Uterus (tissue), 4 donors: ENCODE data around the gene GPR34. TPM values are rescaled to one million over a fixed set of nuclear protein-coding genes. Genes with fewer than 3 reads are reported as not detected.
"Not testable (repeated sequence)": the region's sequence is repeated elsewhere in the genome, so short reads cannot be mapped to it uniquely, and the experiment has no call there.

Source experiments
- DNase-seq, 2 donors: peaks; one replicate each; pipeline ENCODE4 v3.0.0-alpha.2; 2019 to 2020
- H3K27ac ChIP-seq, 2 donors: fragments of 200-600 bp; sonication (generic); 1 replicate in 1 of 2; 2 replicates in 1 of 2; pipeline ENCODE4 v1.5.1; 2016 to 2018
- H3K27me3 ChIP-seq, 2 donors: fragments of 200-600 bp; sonication (generic); one replicate each; pipeline ENCODE4 v1.5.1; 2018 to 2019; ENCODE audit warnings: control low read depth in 1 of 2
- H3K36me3 ChIP-seq, 2 donors: fragments of 200-600 bp; sonication (generic); one replicate each; pipeline ENCODE4 v1.5.1; 2019; ENCODE audit warnings: control low read depth in 1 of 2
- H3K4me1 ChIP-seq, 2 donors: fragments of 200-600 bp; sonication (generic); one replicate each; pipeline ENCODE4 v1.5.1; 2018 to 2019; ENCODE audit warnings: control low read depth in 1 of 2
- H3K4me3 ChIP-seq, 2 donors: fragments of 200-600 bp; sonication (generic); 1 replicate in 1 of 2; 2 replicates in 1 of 2; pipeline ENCODE4 v1.5.1; 2018 to 2019; ENCODE audit warnings: mild to moderate bottlenecking in 1 of 2
- H3K9me3 ChIP-seq, 2 donors: fragments of 200-600 bp; sonication (generic); one replicate each; pipeline ENCODE4 v1.5.1; 2019; ENCODE audit warnings: control low read depth in 1 of 2
- POLR2A ChIP-seq, 2 donors: fragments of 450-650 bp; IDR thresholded peaks; one replicate each; pipeline ENCODE4 v1.6.1; 2016; ENCODE audit warnings: antibody characterized with exemption in 2 of 2, mild to moderate bottlenecking in 1 of 2, moderate library complexity in 1 of 2
- intact Hi-C: fragments of 100-400 bp; cut with DNase I; formaldehyde crosslinking; loops from one replicate; pipeline ENCODE4 v1.15.1; 2023; ENCODE audit warnings: low total_unique reads
- total RNA-seq, 4 donors: library from RNA; depleted of rRNA in 3 of 4; stranded (reverse); fragments of >200 nt in 3 of 4; gene quantifications; one replicate each; pipeline versions ENCODE4 v1.1.0 to v1.2.4, GENCODE V29; 2014 to 2023
- TF ChIP-seq, protein P1 (sequence below), 4 experiments: fragments of 200-600 bp in 2 of 4; fragments of 450-650 bp in 2 of 4; sonication (generic) in 2 of 4; IDR thresholded peaks; one replicate each; pipeline ENCODE4 v1.5.1; 2016 to 2019; ENCODE audit warnings: antibody characterized with exemption in 4 of 4, mild to moderate bottlenecking in 2 of 4, moderate library complexity in 1 of 4
- donor health status: DM: yes; HTN: yes; CAD: no.

Gene GPR34
- 10 to 100 TPM in 2 of 4 donors, 1 to 10 TPM in 1, under 1 TPM in 1; 0.26 to 12.0 (median 8.3) TPM for total RNA-seq

DNA sequence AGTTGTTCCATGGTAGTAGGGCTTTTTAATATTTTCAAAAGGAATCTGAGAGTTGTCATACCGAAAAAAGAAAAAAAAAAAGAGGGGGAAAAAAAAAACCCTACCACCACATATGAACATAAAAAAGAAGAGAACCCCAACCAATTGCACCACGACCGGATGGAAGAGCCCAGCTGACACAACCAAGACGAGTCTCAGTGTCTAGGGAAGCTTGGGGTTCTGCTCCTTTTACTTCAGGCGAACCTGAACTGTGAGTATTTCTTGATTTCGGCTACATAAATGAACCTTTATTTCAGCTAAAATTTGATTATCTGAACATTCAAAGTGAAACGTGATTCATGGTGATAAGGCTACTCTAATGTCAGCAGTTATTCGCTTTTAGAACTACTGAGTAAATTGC lies at the start of gene GPR34:
GPR34 (plus strand) TSS at position 139 of the 400 bp plus-strand sequence. CDS start 6,661 bp downstream, outside the sequence.
- no peak for TF ChIP-seq POLR2A (IDR thresholded peaks at IDR 0.05)
- TF ChIP-seq, protein P1, sequence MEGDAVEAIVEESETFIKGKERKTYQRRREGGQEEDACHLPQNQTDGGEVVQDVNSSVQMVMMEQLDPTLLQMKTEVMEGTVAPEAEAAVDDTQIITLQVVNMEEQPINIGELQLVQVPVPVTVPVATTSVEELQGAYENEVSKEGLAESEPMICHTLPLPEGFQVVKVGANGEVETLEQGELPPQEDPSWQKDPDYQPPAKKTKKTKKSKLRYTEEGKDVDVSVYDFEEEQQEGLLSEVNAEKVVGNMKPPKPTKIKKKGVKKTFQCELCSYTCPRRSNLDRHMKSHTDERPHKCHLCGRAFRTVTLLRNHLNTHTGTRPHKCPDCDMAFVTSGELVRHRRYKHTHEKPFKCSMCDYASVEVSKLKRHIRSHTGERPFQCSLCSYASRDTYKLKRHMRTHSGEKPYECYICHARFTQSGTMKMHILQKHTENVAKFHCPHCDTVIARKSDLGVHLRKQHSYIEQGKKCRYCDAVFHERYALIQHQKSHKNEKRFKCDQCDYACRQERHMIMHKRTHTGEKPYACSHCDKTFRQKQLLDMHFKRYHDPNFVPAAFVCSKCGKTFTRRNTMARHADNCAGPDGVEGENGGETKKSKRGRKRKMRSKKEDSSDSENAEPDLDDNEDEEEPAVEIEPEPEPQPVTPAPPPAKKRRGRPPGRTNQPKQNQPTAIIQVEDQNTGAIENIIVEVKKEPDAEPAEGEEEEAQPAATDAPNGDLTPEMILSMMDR (IDR thresholded peaks at IDR 0.05), result no peak
- H3K4me3 ChIP-seq, result no peak within 1 kb of the TSS
- H3K36me3 ChIP-seq, result no peaks in the 10 kb centered on the region
- H3K27me3 ChIP-seq, result no peaks in the 10 kb centered on the region
- intact Hi-C loops, result no loop called here
- no peak for DNase-seq
- H3K9me3 ChIP-seq, result no peaks in the 10 kb centered on the region
- H3K27ac ChIP-seq, result no peak within 1 kb of the TSS
- H3K4me1 ChIP-seq, result no peaks in the 10 kb centered on the region

DNA sequence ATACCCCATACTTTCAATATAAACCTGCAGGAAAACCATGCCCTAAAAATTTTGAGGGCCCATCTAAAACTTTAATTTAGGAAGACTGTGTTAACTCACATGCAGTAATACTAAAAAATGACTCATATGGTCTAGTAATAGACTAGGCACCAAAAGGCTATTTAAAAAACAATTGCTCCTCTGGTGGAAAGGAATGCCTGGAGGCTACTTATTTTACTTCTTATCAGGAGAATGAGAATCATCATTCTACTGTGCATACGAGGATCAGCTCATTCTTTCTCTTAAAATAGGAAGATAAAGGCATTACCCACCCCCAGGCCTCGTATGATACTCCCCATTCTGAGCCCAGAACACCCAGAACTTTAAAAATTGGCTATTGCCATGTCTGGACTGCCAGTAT lies 42.6 kb upstream of the GPR34 start:
- intact Hi-C loops, H3K4me1 ChIP-seq, DNase-seq, H3K27me3 ChIP-seq, H3K27ac ChIP-seq, H3K4me3 ChIP-seq, H3K36me3 ChIP-seq, H3K9me3 ChIP-seq: not testable (repeated sequence)

DNA sequence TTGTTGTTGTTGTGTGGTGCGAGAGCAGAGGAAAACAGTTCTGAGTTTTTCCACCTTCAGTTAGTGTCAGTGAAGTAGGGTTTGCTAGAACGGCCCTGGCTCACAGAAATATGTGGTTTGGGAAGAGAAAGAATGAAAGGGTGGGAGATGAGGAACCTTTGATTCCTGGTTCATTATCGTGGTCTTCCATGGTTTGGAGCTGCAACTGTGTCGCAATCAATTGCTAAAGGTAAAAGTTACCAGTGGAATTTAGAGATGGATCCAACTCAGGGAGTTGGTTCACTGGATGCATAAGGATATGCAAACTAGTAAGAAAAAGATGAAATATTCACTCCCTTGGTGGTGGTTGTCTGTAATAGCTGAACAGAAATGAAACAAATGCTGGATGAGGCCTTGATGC lies 35.6 kb upstream of the GPR34 start:
- H3K27me3 ChIP-seq, result no peaks in the 10 kb centered on the region
- H3K36me3 ChIP-seq, result no peaks in the 10 kb centered on the region
- intact Hi-C loops, result no loop called here
- DNase-seq, result no peak
- no peak for TF ChIP-seq POLR2A (IDR thresholded peaks at IDR 0.05)
- TF ChIP-seq, protein P1 (IDR thresholded peaks at IDR 0.05), result no peak
- no peaks in the 10 kb centered on the region for H3K9me3 ChIP-seq
- no peaks in the 10 kb centered on the region for H3K4me1 ChIP-seq
- H3K27ac ChIP-seq, result no peak overlapping the region
- no peak overlapping the region for H3K4me3 ChIP-seq

- Histone ChIP-seq H3K4me1 (no peaks in the 10 kb centered on the region), H3K27ac (no peak overlapping the region), H3K9me3 (no peaks in the 10 kb centered on the region), H3K36me3 (no peaks in the 10 kb centered on the region), H3K4me3 (no peak overlapping the region), H3K27me3 (no peaks in the 10 kb centered on the region)
- intact Hi-C loops, result no loop called here
- TF ChIP-seq, protein P1 (IDR thresholded peaks at IDR 0.05), result no peak
- no peak for TF ChIP-seq POLR2A (IDR thresholded peaks at IDR 0.05)
- no peak for DNase-seq
Observed at GRCh38 chrX:41655101-41655500, 33.7 kb upstream of the GPR34 start.

DNA sequence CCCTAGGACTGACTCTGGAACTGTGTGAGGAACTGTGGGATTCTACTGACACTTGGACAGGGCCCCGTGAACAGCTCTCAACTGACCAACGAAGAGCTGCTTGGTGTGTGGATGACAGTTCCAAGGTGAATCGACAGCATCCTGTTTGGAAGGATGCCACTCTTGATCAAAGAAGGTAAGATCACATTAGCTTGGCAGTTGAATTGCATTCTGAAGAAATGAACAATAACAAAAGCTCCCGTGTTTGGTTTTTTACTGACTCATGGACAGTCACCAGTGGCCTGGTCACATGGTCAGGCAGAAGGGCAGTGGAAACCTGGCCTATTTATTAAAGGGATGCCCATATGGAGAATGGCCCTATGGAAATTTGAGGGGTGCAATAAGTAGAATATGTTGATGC lies 33.1 kb upstream of the GPR34 start:
- intact Hi-C loops, result no loop called here
- TF ChIP-seq, protein P1 (IDR thresholded peaks at IDR 0.05), result no peak
- no peak for TF ChIP-seq POLR2A (IDR thresholded peaks at IDR 0.05)
- DNase-seq, result no peak
- Histone ChIP-seq H3K27ac (no peak overlapping the region), H3K36me3 (no peaks in the 10 kb centered on the region), H3K9me3 (no peaks in the 10 kb centered on the region), H3K27me3 (no peaks in the 10 kb centered on the region), H3K4me3 (no peak overlapping the region), H3K4me1 (no peaks in the 10 kb centered on the region)
